ENCODE data around the gene SNRPD1. TPM values are rescaled to one million over a fixed set of nuclear protein-coding genes. Genes with fewer than 3 reads are reported as not detected.

The SNRPD1 gene
- total RNA-seq (2021; ENCODE audit: unreplicated experiment) (134 TPM), Bru-seq, nascent RNA (percentile 96 among the genes with signal in this experiment), BruChase-seq, experiment 1, labeled RNA remaining after a 6-hour chase (percentile 95 among the genes with signal in this experiment), BruChase-seq, experiment 2, labeled RNA remaining after a 2-hour chase (percentile 92 among the genes with signal in this experiment)
- polyA plus RNA-seq (2012): 105 and 117 TPM in 2 replicates
- long read RNA-seq, full-length matches to known transcripts: 161 of 203 reads
- long read RNA-seq, partial matches to known transcripts: 2 of 203 reads
- long read RNA-seq, other reads (novel, unspliced or antisense): 40 of 203 reads

- Histone ChIP-seq H3K36me3 (ENCODE audit: control insufficient read depth in 1 of 2, insufficient read depth in 2 of 2, low read length in 2 of 2) (peaks cover 4 to 28% of the 10 kb centered on the region in 2 experiments; a peak in 3 of 4 replicates), H4K20me1 (ENCODE audit: insufficient read depth) (peaks cover 23% of the 10 kb centered on the region; the same call in 1 of the 2 replicates), H2AFZ (ENCODE audit: low read depth, low read length, poor library complexity, severe bottlenecking) (no peak within 1 kb of the TSS), H3K27me3 (ENCODE audit: insufficient read depth, low read length) (no peaks in the 10 kb centered on the region), H3K4me3 (replicated peaks in 1 of 2; ENCODE audit: low read depth in 1 of 2, low read length in 2 of 2) (peak within 1 kb of the TSS; percentile 69 to 100), H3K4me1 (ENCODE audit: control insufficient read depth in 1 of 2, insufficient read depth in 2 of 2, low read length in 2 of 2) (peaks cover 4 to 25% of the 10 kb centered on the region in 2 experiments; a peak in 2 of 4 replicates), H3K9ac (ENCODE audit: low read length) (peak within 1 kb of the TSS; percentile 100), H3K9me2 (ENCODE audit: insufficient read depth) (no peaks in the 10 kb centered on the region), H3K9me3 (ENCODE audit: control insufficient read depth in 1 of 2, insufficient read depth in 1 of 2, low read depth in 1 of 2, low read length in 2 of 2) (no peaks in the 10 kb centered on the region), H3K79me2 (ENCODE audit: insufficient read depth, low read length) (peaks cover 54% of the 10 kb centered on the region), H3K4me2 (ENCODE audit: low read length) (peak within 1 kb of the TSS; percentile 84), H3K27ac (ENCODE audit: low read depth, low read length) (peak within 1 kb of the TSS; percentile 89)
- ChIA-PET CTCF (interaction anchor here (0.7 to 5.0 kb wide), 6 partner anchors 10 to 875 kb away, joined by 4 to 66 read pairs (median 6); partner anchors contain the start of gene ESCO1), RAD21 (ENCODE audit: low non-redundant PET in 1 of 2, low total read pairs in 2 of 2, uncharacterized antibody in 2 of 2, unreplicated experiment in 2 of 2) (no interaction called here), POLR2A (interaction anchor here (0.6 to 3.2 kb wide), 4 partner anchors 12 to 109 kb away, joined by 3 to 26 read pairs (median 3); partner anchors contain the start of gene ESCO1)
- peak; percentile 83 for DNase-seq (ENCODE audit: low read depth, low spot score)
- intact Hi-C loops (cut with micrococcal nuclease): loop anchor here (1.0 to 5.0 kb wide), 2 partner anchors 11 to 130 kb away; partner anchors contain the start of gene MIB1
- peak; percentile 98 for ATAC-seq
- TSS peak; percentile 76 for BruUV-seq (replicated peaks)
- TF ChIP-seq ZFX (IDR thresholded peaks at IDR 0.05) (peak; percentile 98), SRF (IDR thresholded peaks at IDR 0.05; ENCODE audit: low read depth) (peak; percentile 42; the same call in 1 of the 2 replicates), JUND (IDR thresholded peaks at IDR 0.05) (0 out of 2 replicates have a peak, but pooled peaks have one; percentile 9), EZH2 (IDR thresholded peaks at IDR 0.05) (no peak), ELF1 (IDR thresholded peaks at IDR 0.05; ENCODE audit: borderline replicate concordance, low read depth) (peak; percentile 82), RAD21 (IDR thresholded peaks at IDR 0.05; ENCODE audit: low read depth) (peak; percentile 16; the same call in 1 of the 2 replicates), ZNF274 (IDR thresholded peaks at IDR 0.05; ENCODE audit: low read depth, low read length) (no peak), ZBTB33 (IDR thresholded peaks at IDR 0.05; ENCODE audit: extremely low read depth, insufficient replicate concordance, low read length) (no peak), CTCF (IDR thresholded peaks at IDR 0.05 in 2 of 3, conservative IDR thresholded peaks at IDR 0.05 in 1 of 3; ENCODE audit: borderline replicate concordance in 1 of 3, insufficient read depth in 1 of 3, low read depth in 2 of 3, low read length in 2 of 3) (peak; percentile 64 to 97 (median 92)), TCF7L2 (IDR thresholded peaks at IDR 0.05; ENCODE audit: borderline replicate concordance, extremely low read depth, insufficient read depth, insufficient read length) (peak; percentile 16), YY1 (IDR thresholded peaks at IDR 0.05; ENCODE audit: extremely low read depth, insufficient replicate concordance, low read depth, low read length) (peak; percentile 79), CEBPB (IDR thresholded peaks at IDR 0.05; ENCODE audit: low read depth) (no peak), SP1 (IDR thresholded peaks at IDR 0.05; ENCODE audit: low read depth) (peak; percentile 52), POLR2AphosphoS5 (IDR thresholded peaks at IDR 0.05; ENCODE audit: low read depth, low read length) (peak; percentile 94), CBX3 (IDR thresholded peaks at IDR 0.05; ENCODE audit: low read depth) (peak; percentile 98), EGR1 (IDR thresholded peaks at IDR 0.05; ENCODE audit: low read depth) (peak; percentile 33; the same call in 1 of the 2 replicates), SIN3A (IDR thresholded peaks at IDR 0.05; ENCODE audit: low read depth) (peak; percentile 88)
- TF ChIP-seq, protein P1, sequence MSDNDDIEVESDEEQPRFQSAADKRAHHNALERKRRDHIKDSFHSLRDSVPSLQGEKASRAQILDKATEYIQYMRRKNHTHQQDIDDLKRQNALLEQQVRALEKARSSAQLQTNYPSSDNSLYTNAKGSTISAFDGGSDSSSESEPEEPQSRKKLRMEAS (IDR thresholded peaks at IDR 0.05): peak; percentile 98
- TF ChIP-seq, protein P2, sequence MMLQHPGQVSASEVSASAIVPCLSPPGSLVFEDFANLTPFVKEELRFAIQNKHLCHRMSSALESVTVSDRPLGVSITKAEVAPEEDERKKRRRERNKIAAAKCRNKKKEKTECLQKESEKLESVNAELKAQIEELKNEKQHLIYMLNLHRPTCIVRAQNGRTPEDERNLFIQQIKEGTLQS (IDR thresholded peaks at IDR 0.05): no peak
Observed at GRCh38 chr18:21612125-21613039, at the start of gene SNRPD1. SNRPD1 (plus strand) TSS chr18:21612314; CDS start chr18:21612430, 116 bp downstream.

Measured in HCT116 (cell line).